Measurements from ENCODE around the gene MRPL38.

The MRPL38 gene

GRCh38 chr17:75950855-75951554 is 46.3 kb upstream of the MRPL38 start:
- Histone ChIP-seq H3K27ac (ENCODE audit: extremely low read depth, low read depth, low read length) (no peak overlapping the region), H3K4me3 (ENCODE audit: low read depth, low read length) (no peak overlapping the region), H3K9me3 (ENCODE audit: control insufficient read depth, insufficient read depth, low read depth, low read length) (no peaks in the 10 kb centered on the region), H3K36me3 (ENCODE audit: control insufficient read depth in 2 of 2, insufficient read depth in 1 of 2, low read length in 2 of 2) (peaks cover 88 to 94% of the 10 kb centered on the region in 2 experiments), H3K4me1 (ENCODE audit: control insufficient read depth, insufficient read depth, low read length) (no peaks in the 10 kb centered on the region)
- CTCF ChIA-PET: interaction anchor here (0.6 to 1.0 kb wide), 2 partner anchors 55 to 76 kb away, joined by 4 to 5 read pairs; no protein-coding TSS in a partner anchor
- TF ChIP-seq AEBP2 (tag by site-specific recombination; IDR thresholded peaks at IDR 0.05; ENCODE audit: borderline replicate concordance): no peak
- no peak for TF ChIP-seq ZNF76 (tag by site-specific recombination; IDR thresholded peaks at IDR 0.05; ENCODE audit: borderline replicate concordance, low read depth)
- TF ChIP-seq PRDM4 (tag by site-specific recombination; IDR thresholded peaks at IDR 0.05): no peak
- no peak for TF ChIP-seq ZNF223 (tag by site-specific recombination; IDR thresholded peaks at IDR 0.05)
- TF ChIP-seq ZNF146 (tag by site-specific recombination; IDR thresholded peaks at IDR 0.05): no peak
- TF ChIP-seq ZNF600 (tag by site-specific recombination; IDR thresholded peaks at IDR 0.05): no peak
- no peak for TF ChIP-seq ZBTB20 (tag by site-specific recombination; IDR thresholded peaks at IDR 0.05)
- TF ChIP-seq ZNF416 (tag by site-specific recombination; IDR thresholded peaks at IDR 0.05): no peak
- no peak for TF ChIP-seq ZNF549 (tag by site-specific recombination; IDR thresholded peaks at IDR 0.05)
- TF ChIP-seq ZNF677 (tag by site-specific recombination; IDR thresholded peaks at IDR 0.05): no peak
- TF ChIP-seq INSM2 (tag by site-specific recombination; IDR thresholded peaks at IDR 0.05): no peak
- TF ChIP-seq KLF8 (tag by site-specific recombination; IDR thresholded peaks at IDR 0.05): no peak
- no peak for TF ChIP-seq ZSCAN4 (tag by site-specific recombination; IDR thresholded peaks at IDR 0.05)
- no peak for TF ChIP-seq ZNF248 (tag by site-specific recombination; IDR thresholded peaks at IDR 0.05)
- TF ChIP-seq ZNF292 (tag by site-specific recombination; IDR thresholded peaks at IDR 0.05; ENCODE audit: borderline replicate concordance, low read depth): no peak
- no peak for TF ChIP-seq ZNF341 (tag by site-specific recombination; IDR thresholded peaks at IDR 0.05; ENCODE audit: low read depth)
- TF ChIP-seq ZNF529 (tag by site-specific recombination; IDR thresholded peaks at IDR 0.05; ENCODE audit: insufficient replicate concordance): no peak
- TF ChIP-seq ZNF747 (tag by site-specific recombination; IDR thresholded peaks at IDR 0.05): no peak
- POLR2A ChIA-PET: interaction anchor here (0.7 to 1.2 kb wide), 2 partner anchors 10 to 96 kb away, joined by 5 to 9 read pairs; partner anchors contain the start of genes FBF1 and WBP2
